Myocyte (in vitro differentiated cells): ENCODE data around the gene STARD4. TPM values are rescaled to one million over a fixed set of nuclear protein-coding genes. Genes with fewer than 3 reads are reported as not detected.
A peak's percentile ranks its signal among the peaks of the same experiment; 100 is the strongest.

Experiments
- DNase-seq: peaks from one replicate; pipeline ENCODE4 v3.0.0-alpha.2; 2012; ENCODE audit warnings: low read depth
- polyA plus RNA-seq: library from polyadenylated mRNA; unstranded; fragments of >200 nt; gene quantifications from one replicate; pipeline ENCODE4 v1.2.1, GENCODE V29; 2012; ENCODE audit warnings: missing spikeins
- total RNA-seq: library from RNA; depleted of rRNA; stranded (reverse); fragments of >200 nt; gene quantifications from 2 replicates; pipeline ENCODE4 v1.2.3, GENCODE V29; 2014

Gene STARD4, protein sequence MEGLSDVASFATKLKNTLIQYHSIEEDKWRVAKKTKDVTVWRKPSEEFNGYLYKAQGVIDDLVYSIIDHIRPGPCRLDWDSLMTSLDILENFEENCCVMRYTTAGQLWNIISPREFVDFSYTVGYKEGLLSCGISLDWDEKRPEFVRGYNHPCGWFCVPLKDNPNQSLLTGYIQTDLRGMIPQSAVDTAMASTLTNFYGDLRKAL
- total RNA-seq, result 58.5 and 124 TPM in 2 replicates
- 20.2 TPM for polyA plus RNA-seq

GRCh38 chr5:111512375-111513130, at the start of gene STARD4:
STARD4 (minus strand) TSS chr5:111512535; CDS start chr5:111507433, 5,102 bp downstream.
- DNase-seq, result peak; percentile 98

GRCh38 chr5:111559680-111560079, 47.3 kb upstream of the STARD4 start:
- DNase-seq, result no peak

GRCh38 chr5:111557686-111558085, 45.4 kb upstream of the STARD4 start:
- no peak for DNase-seq

DNA sequence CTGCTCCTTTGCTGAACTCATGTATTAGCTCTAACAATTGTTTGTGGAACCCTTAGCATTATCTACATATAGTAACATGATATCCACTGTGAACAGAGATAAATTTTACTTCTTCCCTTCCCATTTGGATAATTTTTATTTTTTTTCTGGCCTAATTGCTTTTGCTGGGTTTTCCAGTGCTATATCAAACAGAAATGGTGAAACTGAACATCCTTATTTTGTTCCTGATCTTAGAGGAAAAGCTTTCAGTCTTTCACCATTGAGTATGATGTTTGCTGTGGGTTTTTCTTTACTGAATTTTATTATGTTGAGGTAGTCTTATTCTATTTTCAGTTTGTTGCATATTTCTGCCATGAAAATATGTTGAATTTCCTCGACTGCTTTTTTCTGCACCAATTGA, 44.8 kb upstream of the STARD4 start:
- no peak for DNase-seq

GRCh38 chr5:111556501-111556900, 44.2 kb upstream of the STARD4 start:
- DNase-seq, result no peak

DNA sequence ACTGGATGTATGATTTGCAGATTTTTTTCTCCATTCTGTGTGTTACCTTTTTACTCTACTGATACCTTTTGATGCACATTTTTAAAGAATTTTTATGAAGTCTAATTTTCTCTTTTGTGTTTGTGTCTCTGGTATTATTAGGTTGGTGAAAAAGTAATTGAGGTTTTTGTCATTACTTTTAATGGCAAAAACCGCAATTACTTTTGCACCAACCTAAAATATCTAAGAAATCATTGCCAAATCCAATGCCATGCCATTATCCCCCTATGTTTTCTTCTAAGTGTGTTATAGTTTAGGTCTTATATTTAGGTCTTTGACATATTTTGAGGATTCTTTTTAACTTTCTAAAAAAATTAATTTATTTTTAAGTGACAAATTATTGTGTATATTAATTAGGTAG, 43.4 kb upstream of the STARD4 start:
- DNase-seq, result no peak

DNA sequence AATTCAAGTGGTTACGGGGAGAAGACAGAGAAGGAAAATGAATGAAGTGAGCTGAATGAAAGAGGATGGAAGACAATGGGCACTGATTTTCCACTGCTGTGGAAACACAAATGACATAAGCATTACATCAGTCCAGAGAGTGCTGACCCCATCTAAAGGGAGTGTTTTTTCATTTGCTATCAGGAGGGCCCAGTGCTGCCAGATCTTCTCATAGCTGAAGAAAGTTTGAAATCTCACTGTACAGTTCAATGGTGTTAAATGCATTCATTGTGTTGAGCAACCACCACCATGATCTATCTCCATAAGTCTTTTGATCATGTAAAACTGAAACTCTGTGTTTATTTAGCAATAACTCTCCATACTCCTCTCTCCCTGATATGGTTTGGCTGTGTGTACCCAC, 41.5 kb upstream of the STARD4 start:
- no peak for DNase-seq

- DNase-seq, result no peak
These were observed 40.6 kb upstream of the STARD4 start for GRCh38 chr5:111552896-111553295.

DNA sequence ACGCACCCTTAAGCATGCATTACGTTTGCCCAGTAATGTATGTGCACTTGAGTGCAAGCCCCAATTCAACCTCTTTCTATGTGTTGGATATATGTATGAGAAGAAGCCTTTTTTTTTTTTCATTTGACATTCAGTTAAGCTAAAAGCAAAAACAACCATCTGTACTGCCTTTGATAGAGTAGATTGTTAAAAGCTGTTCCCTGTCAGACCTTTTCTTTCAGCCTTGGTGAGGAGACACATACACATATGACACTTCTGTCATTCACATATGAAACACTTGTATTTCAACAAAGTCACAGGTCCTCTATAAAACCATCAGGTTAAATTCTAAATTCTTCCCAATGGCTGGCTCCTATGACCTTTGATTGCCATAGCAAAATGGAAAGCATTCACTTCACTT, 40.2 kb upstream of the STARD4 start:
- no peak for DNase-seq

DNA sequence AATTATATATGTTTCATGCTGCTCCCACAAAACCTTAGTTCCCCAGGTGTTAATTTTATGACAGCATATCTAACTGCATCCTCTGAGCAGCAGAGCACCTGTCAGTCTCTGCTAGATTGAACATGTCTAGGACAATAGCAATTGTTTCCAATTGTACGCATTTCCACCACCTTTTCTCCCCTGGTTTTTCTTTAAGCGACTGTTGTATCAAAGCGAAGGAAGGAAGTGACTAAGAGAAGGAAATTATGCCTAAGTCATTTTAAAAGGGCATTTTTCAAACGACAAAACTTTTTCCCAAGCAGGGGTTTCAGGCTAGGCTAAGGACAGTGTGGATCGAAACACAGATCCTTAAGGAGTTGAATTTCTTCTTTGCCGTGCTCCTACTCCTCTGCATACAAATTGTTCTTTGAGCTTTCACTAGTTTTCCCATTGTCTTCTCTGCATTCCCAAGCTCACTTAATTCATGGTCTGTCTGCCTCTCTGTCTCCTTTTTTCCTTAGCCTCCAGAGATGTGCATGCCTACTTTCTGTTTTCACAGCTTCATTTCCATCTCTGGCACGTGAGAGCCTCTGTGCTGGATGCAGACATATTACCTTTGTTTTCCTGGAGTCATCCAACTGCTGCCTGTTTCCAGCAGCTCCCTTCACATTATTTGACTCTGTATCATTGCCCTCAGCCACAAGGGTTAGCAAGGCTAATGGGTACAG, 39.4 kb upstream of the STARD4 start:
- DNase-seq, result no peak

GRCh38 chr5:111551161-111551560, 38.8 kb upstream of the STARD4 start:
- DNase-seq, result no peak

GRCh38 chr5:111550282-111551020, 38.1 kb upstream of the STARD4 start:
- DNase-seq, result peak; percentile 92

DNA sequence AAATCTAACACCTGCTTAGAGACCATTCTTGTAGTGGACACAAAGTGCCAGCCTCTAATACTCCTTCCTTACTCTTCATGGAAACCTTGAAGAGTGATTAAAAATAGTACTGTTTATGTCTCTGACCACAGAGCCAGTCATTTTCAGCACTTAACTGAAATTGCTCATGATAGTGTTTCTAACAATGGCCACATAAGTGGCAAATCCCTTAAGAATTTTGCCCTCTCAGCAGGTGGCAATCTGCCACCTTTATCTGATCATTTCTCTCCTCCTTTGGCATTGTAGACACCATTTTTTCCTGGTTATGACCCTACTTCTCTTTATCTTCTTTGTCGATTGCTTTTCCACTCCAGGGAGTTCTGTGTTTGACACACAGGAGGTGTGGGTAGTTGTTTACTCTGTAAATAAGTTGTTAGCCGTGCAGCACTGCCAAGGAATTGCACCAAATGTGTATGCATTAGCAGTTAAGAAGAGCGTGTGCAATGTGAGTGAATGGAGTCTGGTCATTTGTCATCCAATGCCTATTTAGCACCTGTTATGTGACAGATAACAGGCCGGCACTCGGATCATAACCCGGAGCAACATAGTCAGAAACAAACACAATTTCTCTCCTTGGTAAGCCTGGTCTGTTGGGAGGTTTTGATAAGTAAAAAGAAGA, 36.8 kb upstream of the STARD4 start:
- no peak for DNase-seq

DNA sequence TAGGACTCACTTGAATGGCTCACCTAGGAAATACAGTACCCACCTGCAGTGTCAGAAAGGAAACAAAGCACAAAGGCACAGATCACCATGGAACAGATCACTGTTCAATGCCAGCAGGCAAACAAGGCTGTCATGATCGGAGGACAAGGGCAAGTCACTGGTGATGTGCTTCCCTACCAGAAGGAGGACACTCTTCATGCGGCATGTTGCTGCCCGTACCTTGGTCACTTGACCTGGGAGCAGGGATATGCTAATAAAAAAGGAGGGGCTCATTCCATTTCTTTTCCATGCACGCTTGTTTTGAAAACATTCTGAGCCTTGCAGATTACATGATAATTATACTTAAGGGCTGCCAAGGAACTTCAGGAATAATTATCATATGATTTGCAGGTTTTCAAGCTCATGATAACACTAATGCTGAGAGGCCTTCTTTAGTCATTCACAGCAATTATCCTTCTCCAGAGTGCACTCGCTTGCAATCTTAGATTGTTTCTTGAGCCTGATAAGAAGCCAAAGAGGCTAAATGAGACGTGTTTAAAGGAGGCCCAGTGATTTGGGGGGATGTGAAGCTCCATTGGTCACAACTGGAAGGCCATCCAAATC, 36.1 kb upstream of the STARD4 start:
- DNase-seq, result no peak

GRCh38 chr5:111545031-111545430, 32.7 kb upstream of the STARD4 start:
- no peak for DNase-seq

DNA sequence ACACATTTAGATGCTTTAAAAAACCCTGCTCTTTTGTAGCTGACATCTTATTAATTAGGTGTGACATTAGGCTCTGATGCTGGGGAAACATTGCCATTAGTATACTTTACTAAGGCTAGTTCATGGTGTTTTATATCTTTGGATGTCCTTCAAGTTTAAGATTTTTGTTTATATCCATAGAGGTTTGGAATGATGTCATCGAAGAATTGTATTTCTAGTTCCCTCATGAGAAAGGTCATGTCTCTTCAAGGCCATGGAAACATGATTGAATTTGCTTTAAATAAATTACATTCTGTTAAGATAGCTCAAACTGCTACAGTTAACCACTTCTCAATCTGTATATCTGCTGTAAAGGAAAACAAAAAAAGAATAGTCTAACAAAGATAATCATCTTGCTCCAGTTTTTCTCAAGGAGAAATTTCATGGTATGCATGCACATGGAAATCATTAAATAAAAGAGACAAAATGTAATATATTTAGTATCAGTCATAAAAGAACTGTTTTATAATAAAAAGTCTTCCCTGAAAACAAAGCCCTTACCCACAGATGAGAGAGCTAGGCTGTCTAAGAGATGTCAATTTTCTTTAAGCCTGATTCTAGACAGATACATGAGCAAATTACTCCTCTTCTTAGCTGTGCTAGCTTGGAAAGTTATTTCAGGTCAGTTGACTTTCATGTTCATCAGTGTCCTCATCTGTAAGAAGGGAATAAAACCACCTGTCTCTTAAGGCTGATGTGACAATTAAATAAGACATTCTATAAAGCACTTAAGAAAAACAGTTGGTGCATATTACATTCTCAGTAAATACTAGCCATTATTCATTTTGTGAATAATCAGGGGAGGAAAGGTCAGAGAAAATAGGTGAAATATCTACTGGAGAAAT, 25.0 kb upstream of the STARD4 start:
- DNase-seq, result no peak

DNA sequence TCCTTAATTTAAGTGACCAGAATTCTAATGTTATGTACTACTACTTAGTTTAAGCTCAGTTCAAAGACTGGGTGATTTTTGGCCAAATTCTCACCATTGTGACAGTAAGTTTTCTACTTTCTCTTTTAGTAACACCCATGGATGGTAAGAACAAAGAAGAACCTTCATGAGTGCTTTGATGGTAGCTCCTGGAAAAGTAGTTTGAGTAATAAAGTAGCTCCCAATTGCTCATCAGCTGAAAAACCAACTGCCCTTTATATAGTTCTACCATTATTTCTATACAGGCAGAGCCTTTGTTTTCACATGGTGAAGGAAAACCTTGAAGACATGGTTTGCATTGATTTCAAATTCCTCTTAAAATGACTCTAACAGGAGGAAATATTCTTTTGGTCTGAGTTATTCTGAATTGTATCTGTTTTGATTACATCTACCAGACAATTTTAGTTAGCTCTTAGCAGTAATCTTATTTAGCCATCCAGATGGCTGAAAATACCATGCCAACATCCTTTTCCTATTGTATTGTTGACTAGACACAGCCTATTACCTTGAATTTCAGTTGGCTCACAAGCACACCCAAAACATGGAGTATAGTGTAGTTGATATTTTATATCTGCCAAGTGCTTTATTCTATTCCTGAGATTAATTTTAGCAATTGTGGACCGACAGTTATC, 23.7 kb upstream of the STARD4 start:
- no peak for DNase-seq

- no peak for DNase-seq
These were observed 20.7 kb upstream of the STARD4 start for GRCh38 chr5:111532886-111533582.
